Ishikawa (cell line): ENCODE results near the gene INHBB.

Source experiments
- CEBPB ChIP-seq: IDR thresholded peaks from 2 replicates; pipeline ENCODE4 v1.6.1; 2012
- CREB1 ChIP-seq: IDR thresholded peaks from 2 replicates; pipeline ENCODE4 v1.6.1; 2012; ENCODE audit warnings: low read depth
- EGR1 ChIP-seq: IDR thresholded peaks from 2 replicates; pipeline ENCODE4 v1.6.1; 2012
- EP300 ChIP-seq: IDR thresholded peaks from 2 replicates; pipeline ENCODE4 v1.6.1; 2012; ENCODE audit warnings: borderline replicate concordance
- FOXM1 ChIP-seq: IDR thresholded peaks from 2 replicates; pipeline ENCODE4 v1.6.1; 2012; ENCODE audit warnings: low read depth, borderline replicate concordance
- NFIC ChIP-seq: IDR thresholded peaks from 2 replicates; pipeline ENCODE4 v1.6.1; 2012
- RAD21 ChIP-seq: IDR thresholded peaks from 2 replicates; pipeline ENCODE4 v1.6.1; 2012; ENCODE audit warnings: low read depth
- REST ChIP-seq: IDR thresholded peaks from 2 replicates; pipeline ENCODE4 v1.6.1; 2012; ENCODE audit warnings: low read depth, mild to moderate bottlenecking
- TAF1 ChIP-seq: IDR thresholded peaks from 2 replicates; pipeline ENCODE4 v1.6.1; 2012; ENCODE audit warnings: low read depth, mild to moderate bottlenecking
- TCF12 ChIP-seq: IDR thresholded peaks from 2 replicates; pipeline ENCODE4 v1.6.1; 2012; ENCODE audit warnings: low read depth
- TEAD4 ChIP-seq: IDR thresholded peaks from 2 replicates; pipeline ENCODE4 v1.6.1; 2012
- USF1 ChIP-seq: IDR thresholded peaks from 2 replicates; pipeline ENCODE4 v1.6.1; 2012
- YY1 ChIP-seq: IDR thresholded peaks from 2 replicates; pipeline ENCODE4 v1.6.1; 2012; ENCODE audit warnings: low read depth
- ZBTB7A ChIP-seq: IDR thresholded peaks from 2 replicates; pipeline ENCODE4 v1.6.1; 2012; ENCODE audit warnings: low read depth
- TF ChIP-seq, protein P1 (sequence below): IDR thresholded peaks from 2 replicates; pipeline ENCODE4 v1.6.1; 2012

Gene INHBB

GRCh38 chr2:120371969-120372625 lies 26.2 kb downstream of the INHBB start:
- no peak for TF ChIP-seq TAF1
- no peak for TF ChIP-seq YY1
- no peak for TF ChIP-seq CEBPB
- TF ChIP-seq CREB1, result no peak
- TF ChIP-seq NFIC, result no peak
- no peak for TF ChIP-seq TCF12
- TF ChIP-seq TEAD4, result no peak
- TF ChIP-seq EGR1, result no peak
- no peak for TF ChIP-seq ZBTB7A
- no peak for TF ChIP-seq USF1

DNA sequence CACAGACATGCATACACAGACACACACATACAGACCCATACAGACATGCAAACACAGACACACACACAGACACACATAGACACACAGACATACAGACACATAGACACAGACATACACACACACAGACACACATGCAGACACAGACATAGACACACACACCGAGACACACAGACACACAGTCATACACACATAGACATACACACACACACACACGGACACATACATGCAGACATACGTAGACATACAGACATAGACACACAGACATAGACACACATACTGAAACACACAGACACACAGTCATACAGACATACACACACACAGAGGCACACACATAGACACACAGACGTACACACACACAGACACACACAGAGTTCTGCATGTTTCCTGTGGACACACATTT lies 26.9 kb downstream of the INHBB start:
- TF ChIP-seq CEBPB (no peak), TAF1 (no peak), RAD21 (no peak), NFIC (no peak), EP300 (no peak), ZBTB7A (no peak), REST (no peak), YY1 (no peak)
- TF ChIP-seq, protein P1, sequence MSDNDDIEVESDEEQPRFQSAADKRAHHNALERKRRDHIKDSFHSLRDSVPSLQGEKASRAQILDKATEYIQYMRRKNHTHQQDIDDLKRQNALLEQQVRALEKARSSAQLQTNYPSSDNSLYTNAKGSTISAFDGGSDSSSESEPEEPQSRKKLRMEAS, result no peak

DNA sequence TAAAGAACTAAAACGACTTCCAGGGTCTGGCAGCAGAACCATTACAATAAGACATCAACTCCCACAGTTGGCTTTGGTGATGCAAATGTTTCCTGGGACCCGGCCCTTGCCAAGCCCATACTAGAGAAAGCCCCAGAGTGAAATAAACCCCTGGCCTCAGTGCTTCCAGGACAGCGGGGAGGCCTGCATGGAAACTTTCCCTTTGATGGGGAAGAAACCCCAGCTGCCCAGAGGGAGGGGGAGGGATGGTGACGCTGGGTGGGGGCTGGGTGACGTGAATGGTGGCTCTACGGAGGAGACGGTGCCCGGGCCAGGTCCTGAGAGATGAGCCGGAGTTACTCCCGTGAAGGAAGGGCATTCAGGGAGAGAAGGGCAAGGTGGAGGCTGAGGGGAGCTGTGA lies 27.5 kb downstream of the INHBB start:
- TF ChIP-seq, protein P1, result no peak
- TF ChIP-seq EGR1 (no peak), CEBPB (no peak), USF1 (no peak), ZBTB7A (no peak)

DNA sequence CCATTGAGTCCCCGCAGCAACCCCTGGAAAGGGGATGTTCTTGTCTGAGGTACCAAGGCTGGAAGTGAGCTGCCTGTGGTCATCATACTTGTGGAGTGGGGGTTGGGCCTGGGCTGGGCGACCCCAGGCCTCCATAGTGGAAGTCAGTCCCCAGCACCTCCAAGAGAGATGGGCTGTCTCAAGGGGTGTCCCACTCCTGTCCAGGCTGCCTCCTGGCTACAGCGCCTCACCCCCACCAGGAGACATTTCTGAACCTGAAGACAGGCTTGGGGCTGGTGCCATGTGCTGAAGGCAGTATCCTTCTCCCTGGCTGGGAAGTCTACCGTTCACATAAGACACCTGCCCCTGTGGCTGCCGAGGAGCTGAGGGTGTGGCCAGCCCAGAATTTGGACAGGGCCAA lies 28.9 kb downstream of the INHBB start:
- no peak for TF ChIP-seq REST
- no peak for TF ChIP-seq NFIC
- no peak for TF ChIP-seq TAF1
- no peak for TF ChIP-seq EP300
- no peak for TF ChIP-seq CEBPB
- TF ChIP-seq USF1, result no peak
- no peak for TF ChIP-seq CREB1
- TF ChIP-seq, protein P1, result no peak
- no peak for TF ChIP-seq TEAD4
- no peak for TF ChIP-seq YY1
- no peak for TF ChIP-seq EGR1
- TF ChIP-seq RAD21, result no peak
- no peak for TF ChIP-seq FOXM1
- TF ChIP-seq TCF12, result no peak
- no peak for TF ChIP-seq ZBTB7A

GRCh38 chr2:120375251-120376020 lies 29.5 kb downstream of the INHBB start:
- TF ChIP-seq TAF1, result no peak
- no peak for TF ChIP-seq USF1
